H1 (cell line): ENCODE results near the gene FRMPD1. TPM values are rescaled to one million over a fixed set of nuclear protein-coding genes. Genes with fewer than 3 reads are reported as not detected.

Experiments
- CTCF ChIA-PET: fragments of 300-600 bp; sonication (Branson Sonifier 250); formaldehyde crosslinking; loops from one replicate; lab custom pipeline; 2021; ENCODE audit not compliant: partially characterized antibody; lab: Charles Lee
- POLR2A ChIA-PET: fragments of 300-600 bp; sonication (Branson Sonifier 250); formaldehyde crosslinking; loops from one replicate; lab custom pipeline; 2021; ENCODE audit warnings: inconsistent platforms; ENCODE audit not compliant: partially characterized antibody; lab: Charles Lee
- DNase-seq, 2 experiments: peaks; one replicate each; pipeline versions ENCODE4 v3.0.0 to v3.0.0-alpha.2; 2010 to 2022; ENCODE audit warnings: low spot score in 2 of 2, low read depth in 1 of 2, mixed read lengths in 1 of 2
- FAIRE-seq: peaks from 2 replicates; lab custom pipeline; 2011; peaks lifted over from hg19 to GRCh38; lab: Jason Lieb, UNC
- H2AFZ ChIP-seq: 2 replicates; pipeline ENCODE4 v1.8.1; 2012; ENCODE audit warnings: low read length, inconsistent platforms
- H2AK5ac ChIP-seq: 2 replicates; pipeline ENCODE4 v1.6.1; 2013; ENCODE audit warnings: low read depth, low read length
- H2BK120ac ChIP-seq: replicated peaks from 2 replicates; pipeline ENCODE3; 2013; ENCODE audit warnings: low read depth, low read length, inconsistent platforms
- H2BK12ac ChIP-seq: 2 replicates; pipeline ENCODE4 v1.6.1; 2013; ENCODE audit warnings: low read depth, low read length
- H2BK15ac ChIP-seq: 2 replicates; pipeline ENCODE4 v1.6.1; 2013; ENCODE audit warnings: low read length
- H2BK20ac ChIP-seq: 2 replicates; pipeline ENCODE4 v1.6.1; 2013; ENCODE audit warnings: low read length
- H2BK5ac ChIP-seq: 2 replicates; pipeline ENCODE4 v1.6.1; 2013; ENCODE audit warnings: low read depth, low read length
- H3K14ac ChIP-seq: 2 replicates; pipeline ENCODE4 v1.6.1; 2013; ENCODE audit warnings: inconsistent platforms; ENCODE audit not compliant: insufficient read length
- H3K18ac ChIP-seq: 2 replicates; pipeline ENCODE4 v1.6.1; 2013; ENCODE audit warnings: low read length; ENCODE audit errors: extremely low read depth
- H3K23ac ChIP-seq: 2 replicates; pipeline ENCODE4 v1.6.1; 2013; ENCODE audit warnings: inconsistent platforms; ENCODE audit not compliant: insufficient read length
- H3K23me2 ChIP-seq: 2 replicates; pipeline ENCODE4 v1.6.1; 2013; ENCODE audit warnings: low read depth, low read length
- H3K27ac ChIP-seq: 2 replicates; pipeline ENCODE4 v1.6.1; 2011; ENCODE audit warnings: low read depth, low read length, inconsistent platforms
- H3K27me3 ChIP-seq, 4 experiments: replicated peaks in 1 of 4; 1 replicate in 1 of 4; 2 replicates in 3 of 4; pipeline versions ENCODE4 v1.6.1 to v1.8.1; 2011 to 2013; ENCODE audit warnings: low read length in 3 of 4, mild to moderate bottlenecking in 3 of 4, inconsistent platforms in 2 of 4, mixed read lengths in 2 of 4, moderate library complexity in 1 of 4; ENCODE audit not compliant: control insufficient read depth in 3 of 4, insufficient read depth in 3 of 4; ENCODE audit errors: extremely low read depth in 1 of 4
- H3K36me3 ChIP-seq, 4 experiments: 2 replicates each; pipeline versions ENCODE4 v1.6.1 to v1.8.1; 2011 to 2013; ENCODE audit warnings: mild to moderate bottlenecking in 4 of 4, low read length in 3 of 4, moderate library complexity in 2 of 4, control low read depth in 1 of 4, inconsistent platforms in 1 of 4; ENCODE audit not compliant: insufficient read depth in 4 of 4, control insufficient read depth in 2 of 4
- H3K4ac ChIP-seq: replicated peaks from 2 replicates; pipeline ENCODE3; 2013; ENCODE audit warnings: low read length, low read depth, mixed read lengths, inconsistent platforms; ENCODE audit not compliant: insufficient read length
- H3K4me1 ChIP-seq, 4 experiments: replicated peaks in 1 of 4; 1 replicate in 1 of 4; 2 replicates in 3 of 4; pipeline versions ENCODE4 v1.6.1 to v1.8.1; 2011 to 2013; ENCODE audit warnings: low read length in 3 of 4, inconsistent platforms in 2 of 4, mixed read lengths in 1 of 4; ENCODE audit not compliant: insufficient read depth in 4 of 4, control insufficient read depth in 3 of 4
- H3K4me2 ChIP-seq, 2 experiments: 2 replicates each; pipeline versions ENCODE4 v1.6.1 to v1.8.1; 2011 to 2013; ENCODE audit warnings: low read depth in 2 of 2, low read length in 2 of 2, control low read depth in 1 of 2, inconsistent platforms in 1 of 2, mild to moderate bottlenecking in 1 of 2; ENCODE audit not compliant: insufficient read depth in 1 of 2
- H3K4me3 ChIP-seq, 4 experiments: fragments of 200-600, 300-600 bp in 1 of 4; sonication (generic), shearing (Covaris generic), sonication (Bioruptor Twin) in 1 of 4; 2 replicates each; pipeline versions ENCODE4 v1.5.1 to v1.8.1; 2011 to 2016; ENCODE audit warnings: low read length in 4 of 4, low read depth in 3 of 4, control low read depth in 2 of 4, inconsistent platforms in 2 of 4, mild to moderate bottlenecking in 2 of 4, mixed read lengths in 1 of 4, moderate library complexity in 1 of 4; ENCODE audit not compliant: insufficient read depth in 2 of 4; ENCODE audit errors: extremely low read depth in 1 of 4
- H3K56ac ChIP-seq: replicated peaks from 2 replicates; pipeline ENCODE3; 2013; ENCODE audit warnings: low read depth, mild to moderate bottlenecking, mixed read lengths, low read length, inconsistent platforms; ENCODE audit not compliant: insufficient read length
- H3K79me1 ChIP-seq: 2 replicates; pipeline ENCODE4 v1.6.1; 2013; ENCODE audit warnings: low read depth, low read length, control low read depth
- H3K79me2 ChIP-seq, 2 experiments: 2 replicates each; pipeline versions ENCODE4 v1.6.1 to v1.8.1; 2012 to 2013; ENCODE audit warnings: low read length in 2 of 2, mild to moderate bottlenecking in 2 of 2, inconsistent platforms in 1 of 2; ENCODE audit not compliant: insufficient read depth in 2 of 2, control insufficient read depth in 1 of 2
- H3K9ac ChIP-seq, 4 experiments: replicated peaks in 1 of 4; 1 replicate in 1 of 4; 2 replicates in 3 of 4; pipeline versions ENCODE4 v1.6.1 to v1.8.1; 2011 to 2013; ENCODE audit warnings: low read depth in 3 of 4, low read length in 3 of 4, control low read depth in 2 of 4, mild to moderate bottlenecking in 2 of 4, moderate library complexity in 2 of 4, inconsistent platforms in 1 of 4; ENCODE audit errors: extremely low read depth in 1 of 4
- H3K9me3 ChIP-seq, 2 experiments: 2 replicates each; pipeline versions ENCODE4 v1.6.1 to v1.8.1; 2012 to 2013; ENCODE audit warnings: mild to moderate bottlenecking in 2 of 2, moderate library complexity in 2 of 2, control low read depth in 1 of 2, inconsistent platforms in 1 of 2, low read depth in 1 of 2, low read length in 1 of 2, mixed read lengths in 1 of 2; ENCODE audit not compliant: insufficient read depth in 2 of 2
- H4K20me1 ChIP-seq, 2 experiments: replicated peaks in 1 of 2; 2 replicates each; pipeline versions ENCODE3 to v1.8.1; 2011 to 2013; ENCODE audit warnings: inconsistent platforms in 2 of 2, low read length in 2 of 2, mild to moderate bottlenecking in 1 of 2; ENCODE audit not compliant: insufficient read depth in 2 of 2, control insufficient read depth in 1 of 2
- H4K5ac ChIP-seq: 2 replicates; pipeline ENCODE4 v1.6.1; 2013; ENCODE audit warnings: low read length, low read depth, mixed read lengths, inconsistent platforms; ENCODE audit not compliant: insufficient read length
- H4K8ac ChIP-seq: 2 replicates; pipeline ENCODE4 v1.8.0; 2013; ENCODE audit warnings: mild to moderate bottlenecking, moderate library complexity, low read length, inconsistent platforms; ENCODE audit not compliant: insufficient read depth; ENCODE audit errors: extremely low read depth
- H4K91ac ChIP-seq: replicated peaks from 2 replicates; pipeline ENCODE3; 2013; ENCODE audit warnings: low read length, mixed read lengths, inconsistent platforms; ENCODE audit not compliant: insufficient read length
- CBX5 ChIP-seq: fragments of 300-800, 300-1000 bp; sonication (generic); IDR thresholded peaks from 2 replicates; pipeline ENCODE4 v1.7.1; 2016; ENCODE audit warnings: antibody characterized with exemption, low read length, low read depth
- GABPA ChIP-seq: IDR thresholded peaks from 2 replicates; pipeline ENCODE4 v1.6.1; 2011; ENCODE audit warnings: mild to moderate bottlenecking, low read length, moderate library complexity, borderline replicate concordance; ENCODE audit not compliant: insufficient read depth
- HDAC6 ChIP-seq: IDR thresholded peaks from one replicate; pipeline ENCODE4 v1.7.1; 2012; ENCODE audit warnings: low read depth, mild to moderate bottlenecking, inconsistent platforms, low read length, moderate library complexity
- KDM1A ChIP-seq: fragments of 200-600, 300-600 bp; sonication (generic); IDR thresholded peaks from 2 replicates; pipeline ENCODE4 v1.7.1; 2016; ENCODE audit warnings: mild to moderate bottlenecking, low read length, borderline replicate concordance
- KDM4A ChIP-seq: IDR thresholded peaks from one replicate; pipeline ENCODE4 v1.7.1; 2012; ENCODE audit warnings: low read depth, mild to moderate bottlenecking, moderate library complexity, low read length, inconsistent platforms; ENCODE audit not compliant: severe bottlenecking
- PHF8 ChIP-seq: fragments of 200-600 bp; sonication (generic); conservative IDR thresholded peaks from 2 replicates; pipeline ENCODE4 v1.7.1; 2012; ENCODE audit warnings: low read depth, mild to moderate bottlenecking, inconsistent platforms, low read length, moderate library complexity
- POLR2A ChIP-seq, 2 experiments: IDR thresholded peaks; 1 replicate in 1 of 2; 2 replicates in 1 of 2; pipeline ENCODE4 v1.6.1; 2011; ENCODE audit warnings: low read depth in 2 of 2, low read length in 2 of 2, mild to moderate bottlenecking in 2 of 2; ENCODE audit errors: control extremely low read depth in 1 of 2
- RBBP5 ChIP-seq: IDR thresholded peaks from 2 replicates; pipeline ENCODE4 v1.7.1; 2012; ENCODE audit warnings: low read depth, mild to moderate bottlenecking, inconsistent platforms, low read length, moderate library complexity, borderline replicate concordance
- TBP ChIP-seq: IDR thresholded peaks from 2 replicates; pipeline ENCODE4 v1.6.1; 2011; ENCODE audit warnings: low read depth, low read length, improper control_type of control experiment
- WGBS, 2 experiments: shearing (Covaris generic) in 1 of 2; methylation state at CpG; one replicate each; pipeline versions ENCODE4 v1.1.6 to v1.1.7; 2013 to 2015; ENCODE audit warnings: low lambda C conversion rate in 2 of 2, mixed read lengths in 2 of 2, inconsistent platforms in 1 of 2, low coverage in 1 of 2, missing lambda C conversion rate in 1 of 2; ENCODE audit not compliant: insufficient replicate concordance in 2 of 2, insufficient coverage in 1 of 2, insufficient read length in 1 of 2; ENCODE audit errors: extremely low coverage in 1 of 2, missing lambda C conversion rate in 1 of 2; 5-methylcytosine and 5-hydroxymethylcytosine counted together
- polyA plus RNA-seq, 7 experiments: library from polyadenylated mRNA; depleted of rRNA in 3 of 7; stranded (reverse) in 5 of 7; unstranded in 2 of 7; fragments of >200 nt in 5 of 7; fragments of 200-250 nt in 2 of 7; gene quantifications; 1 replicate in 5 of 7; 2 replicates in 1 of 7; 4 replicates in 1 of 7; pipeline versions ENCODE4 v1.2.1 to v1.2.3, GENCODE V29; 2011 to 2013; ENCODE audit warnings: missing spikeins in 2 of 7, mixed read lengths in 2 of 7
- total RNA-seq: library from RNA; stranded (reverse); fragmentation: NEBNext Ultra II Directional; extraction: Animal tissue kit (Norgen Biotek cat#: 25700); gene quantifications from 2 replicates; pipeline ENCODE4 v1.2.1, GENCODE V29; 2021

Gene FRMPD1
- total and polyA plus RNA-seq, 2 of the 8 experiments (the other 6 are each of a cell fraction or from before 2014, with no cell fraction given), result 0.27 to 0.32 TPM

DNA sequence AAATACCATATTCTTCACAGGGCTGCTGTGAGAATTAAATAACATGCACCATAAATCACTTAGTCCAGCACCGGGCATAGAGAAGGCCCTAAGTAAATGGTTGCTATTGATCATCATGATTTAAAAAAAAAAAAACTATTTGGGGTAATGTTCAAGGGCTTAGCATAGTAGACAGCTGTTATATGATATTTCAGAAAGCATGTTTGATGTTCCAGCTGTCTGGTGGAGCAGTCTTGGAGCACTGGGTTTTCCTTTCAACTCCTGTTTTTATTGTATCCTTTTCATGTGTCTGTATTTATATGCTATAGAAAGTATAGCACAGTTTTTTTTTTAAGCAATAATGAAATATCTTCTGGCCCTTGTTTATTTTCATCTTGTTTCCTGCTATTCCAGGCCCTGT is 30.4 kb upstream of the FRMPD1 start:
- CTCF ChIA-PET, result no interaction called here
- Histone ChIP-seq H2BK12ac (no peak overlapping the region), H3K4me1 (peaks cover 0 to 3% (median 2%) of the 10 kb centered on the region in 4 experiments; a peak in 4 of 7 replicates), H3K9ac (no peak overlapping the region), H4K20me1 (no peaks in the 10 kb centered on the region), H3K27ac (no peak overlapping the region), H2AK5ac (no peak overlapping the region), H3K18ac (no peak overlapping the region), H2BK15ac (no peak overlapping the region), H3K4ac (no peak overlapping the region), H3K56ac (no peak overlapping the region), H3K4me3 (no peak overlapping the region), H2BK20ac (no peak overlapping the region), H3K79me1 (no peaks in the 10 kb centered on the region), H3K4me2 (no peak overlapping the region), H2AFZ (no peak overlapping the region), H3K23me2 (no peaks in the 10 kb centered on the region), H3K36me3 (no peaks in the 10 kb centered on the region), H3K14ac (no peak overlapping the region), H3K23ac (no peak overlapping the region), H3K79me2 (no peaks in the 10 kb centered on the region), H4K8ac (no peak overlapping the region), H2BK5ac (no peak overlapping the region), H3K27me3 (no peaks in the 10 kb centered on the region), H4K5ac (no peak overlapping the region), H4K91ac (no peak overlapping the region), H2BK120ac (no peak overlapping the region), H3K9me3 (no peaks in the 10 kb centered on the region)
- DNase-seq (no peak), FAIRE-seq (no peak)
- POLR2A ChIA-PET, result interaction anchor here (0.6 kb wide), 1 partner anchor 159 kb away, joined by 3 read pairs; no protein-coding TSS in a partner anchor
- 97% methylated on average over 1 of the region's 1 CpG; no CpG with 5 or more reads in 1 of the 2 experiments for WGBS, 2 experiments
- TF ChIP-seq TBP, result no peak
- no peak for TF ChIP-seq KDM4A
- TF ChIP-seq KDM1A, result no peak
- TF ChIP-seq HDAC6, result no peak
- no peak for TF ChIP-seq RBBP5
- TF ChIP-seq CBX5, result no peak
- TF ChIP-seq PHF8, result no peak
- no peak for TF ChIP-seq GABPA
- no peak for TF ChIP-seq POLR2A (IDR thresholded peaks at IDR 0.05; ENCODE audit: control extremely low read depth in 1 of 2, low read depth in 2 of 2, low read length in 2 of 2)
